Measurements from ENCODE around the gene VTI1B. TPM values are rescaled to one million over a fixed set of nuclear protein-coding genes. Genes with fewer than 3 reads are reported as not detected.

Gene VTI1B
- total RNA-seq, 1 donor from 2014 or later: 80.6 TPM

DNA sequence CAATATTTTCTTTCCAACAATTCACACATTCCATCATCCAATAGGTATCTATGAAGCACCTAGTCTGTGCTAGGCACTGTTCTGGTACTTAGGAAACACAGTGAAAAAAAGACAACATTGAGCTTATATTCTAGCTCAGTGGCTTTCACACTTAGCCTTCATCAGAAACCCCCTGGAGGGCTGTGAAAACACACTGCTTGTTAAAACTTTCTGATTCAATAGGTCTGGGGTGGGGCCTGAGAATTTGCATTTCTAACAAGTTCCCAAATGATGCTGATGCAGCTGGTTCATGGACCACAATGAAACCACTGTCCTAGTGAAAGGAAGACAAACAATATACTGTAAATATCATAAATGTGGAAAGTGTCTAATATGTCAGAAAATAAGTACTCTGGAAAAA lies 5.9 kb downstream of the VTI1B start:
- no peak for FAIRE-seq
- DNase-seq (ENCODE audit: low read depth): no peak
- Histone ChIP-seq H3K36me3 (ENCODE audit: control insufficient read depth, insufficient read depth, low read length) (peaks cover 2% of the 10 kb centered on the region), H3K4me3 (ENCODE audit: low read depth, low read length) (no peak overlapping the region), H3K27me3 (ENCODE audit: control insufficient read depth, insufficient read depth, low read length) (no peaks in the 10 kb centered on the region)
- TF ChIP-seq, protein P1, sequence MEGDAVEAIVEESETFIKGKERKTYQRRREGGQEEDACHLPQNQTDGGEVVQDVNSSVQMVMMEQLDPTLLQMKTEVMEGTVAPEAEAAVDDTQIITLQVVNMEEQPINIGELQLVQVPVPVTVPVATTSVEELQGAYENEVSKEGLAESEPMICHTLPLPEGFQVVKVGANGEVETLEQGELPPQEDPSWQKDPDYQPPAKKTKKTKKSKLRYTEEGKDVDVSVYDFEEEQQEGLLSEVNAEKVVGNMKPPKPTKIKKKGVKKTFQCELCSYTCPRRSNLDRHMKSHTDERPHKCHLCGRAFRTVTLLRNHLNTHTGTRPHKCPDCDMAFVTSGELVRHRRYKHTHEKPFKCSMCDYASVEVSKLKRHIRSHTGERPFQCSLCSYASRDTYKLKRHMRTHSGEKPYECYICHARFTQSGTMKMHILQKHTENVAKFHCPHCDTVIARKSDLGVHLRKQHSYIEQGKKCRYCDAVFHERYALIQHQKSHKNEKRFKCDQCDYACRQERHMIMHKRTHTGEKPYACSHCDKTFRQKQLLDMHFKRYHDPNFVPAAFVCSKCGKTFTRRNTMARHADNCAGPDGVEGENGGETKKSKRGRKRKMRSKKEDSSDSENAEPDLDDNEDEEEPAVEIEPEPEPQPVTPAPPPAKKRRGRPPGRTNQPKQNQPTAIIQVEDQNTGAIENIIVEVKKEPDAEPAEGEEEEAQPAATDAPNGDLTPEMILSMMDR (IDR thresholded peaks at IDR 0.05; ENCODE audit: insufficient read depth, low read length, severe bottlenecking): no peak

DNA sequence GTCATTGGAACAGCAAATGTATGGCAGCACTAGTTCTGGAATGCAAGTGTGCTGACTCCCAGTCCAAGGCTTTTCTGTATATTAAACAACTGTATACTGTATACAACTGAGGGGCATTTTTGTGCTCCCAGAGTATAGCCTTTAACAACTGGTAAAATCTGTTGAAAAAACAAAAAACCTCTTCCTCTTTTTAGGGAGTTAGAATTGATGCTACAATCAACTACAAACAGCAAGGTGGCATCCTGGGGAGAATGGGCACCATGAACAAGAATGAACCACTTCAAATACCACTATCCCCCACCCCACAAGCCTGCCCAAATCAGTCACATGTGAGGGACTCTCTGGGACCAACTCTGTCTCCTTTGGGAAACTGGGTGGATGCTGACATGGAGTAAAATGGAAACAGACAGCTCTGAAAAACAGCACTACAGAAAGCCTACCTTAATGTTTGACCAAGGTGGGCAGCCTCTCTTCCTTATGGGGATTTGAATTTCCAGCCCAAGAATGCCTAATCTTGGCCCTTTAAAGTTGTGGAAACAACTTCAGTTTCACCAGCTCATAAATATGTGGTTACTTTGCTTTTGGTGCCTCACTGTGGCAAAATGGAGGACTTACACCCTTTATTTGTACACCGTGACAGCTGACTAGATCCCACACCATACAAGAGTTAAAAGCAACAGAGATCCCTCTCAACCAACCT lies 7.5 kb downstream of the VTI1B start:
- TF ChIP-seq, protein P1 (IDR thresholded peaks at IDR 0.05; ENCODE audit: insufficient read depth, low read length, severe bottlenecking): peak; percentile 63
- Histone ChIP-seq H3K27me3 (ENCODE audit: control insufficient read depth, insufficient read depth, low read length) (no peaks in the 10 kb centered on the region), H3K36me3 (ENCODE audit: control insufficient read depth, insufficient read depth, low read length) (no peaks in the 10 kb centered on the region), H3K4me3 (ENCODE audit: low read depth, low read length) (no peak overlapping the region)
- FAIRE-seq (peak; percentile 28), DNase-seq (ENCODE audit: low read depth) (peak; percentile 67)

DNA sequence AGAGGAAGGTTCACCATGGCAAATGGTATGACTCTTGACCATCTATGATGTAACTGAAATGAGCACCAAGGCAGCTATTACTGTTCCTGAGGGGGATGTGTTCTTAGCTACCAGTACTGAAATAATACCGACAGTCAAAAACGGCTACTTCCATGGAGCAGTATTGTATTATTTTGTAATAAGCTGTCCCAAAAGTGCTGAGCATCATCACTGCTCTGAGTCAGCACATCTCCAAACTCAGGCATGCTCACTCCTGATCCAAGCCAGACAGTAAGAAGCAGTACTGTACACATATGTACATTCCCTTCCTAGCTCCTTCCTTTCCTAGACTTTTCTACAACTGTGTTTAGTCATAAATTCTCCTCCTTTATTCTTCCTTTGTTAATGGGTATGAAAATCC lies 8.6 kb downstream of the VTI1B start:
- no peaks in the 10 kb centered on the region for H3K27me3 ChIP-seq (ENCODE audit: control insufficient read depth, insufficient read depth, low read length)
- FAIRE-seq (no peak), DNase-seq (ENCODE audit: low read depth) (peak; percentile 49)
- TF ChIP-seq, protein P1 (IDR thresholded peaks at IDR 0.05; ENCODE audit: insufficient read depth, low read length, severe bottlenecking): no peak
- no peak overlapping the region for H3K4me3 ChIP-seq (ENCODE audit: low read depth, low read length)
- peaks cover 1% of the 10 kb centered on the region for H3K36me3 ChIP-seq (ENCODE audit: control insufficient read depth, insufficient read depth, low read length)

DNA sequence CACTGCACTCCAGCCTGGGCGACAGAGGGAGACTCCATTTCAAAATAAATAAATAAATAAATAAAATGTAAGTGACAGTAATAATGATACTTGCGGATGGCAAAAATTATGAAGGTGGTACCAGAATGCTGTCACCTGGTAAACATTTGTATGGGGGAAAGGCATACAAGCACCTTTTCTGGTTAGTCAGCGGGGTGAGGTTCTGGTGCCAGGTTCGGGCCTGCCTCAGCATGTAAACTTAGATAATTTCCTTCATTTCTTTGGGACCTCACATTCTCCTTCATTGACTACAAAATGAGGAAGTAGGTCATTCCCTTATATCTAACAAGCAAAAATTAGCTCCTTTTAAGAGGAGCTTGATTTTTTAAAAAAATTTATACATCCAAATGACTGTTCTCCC lies 10.8 kb downstream of the VTI1B start:
- Histone ChIP-seq H3K36me3 (ENCODE audit: control insufficient read depth, insufficient read depth, low read length) (peaks cover 1% of the 10 kb centered on the region), H3K4me3 (ENCODE audit: low read depth, low read length) (no peak overlapping the region), H3K27me3 (ENCODE audit: control insufficient read depth, insufficient read depth, low read length) (no peaks in the 10 kb centered on the region)
- no peak for FAIRE-seq
- DNase-seq (ENCODE audit: low read depth): peak; percentile 86
- TF ChIP-seq, protein P1 (IDR thresholded peaks at IDR 0.05; ENCODE audit: insufficient read depth, low read length, severe bottlenecking): no peak

DNA sequence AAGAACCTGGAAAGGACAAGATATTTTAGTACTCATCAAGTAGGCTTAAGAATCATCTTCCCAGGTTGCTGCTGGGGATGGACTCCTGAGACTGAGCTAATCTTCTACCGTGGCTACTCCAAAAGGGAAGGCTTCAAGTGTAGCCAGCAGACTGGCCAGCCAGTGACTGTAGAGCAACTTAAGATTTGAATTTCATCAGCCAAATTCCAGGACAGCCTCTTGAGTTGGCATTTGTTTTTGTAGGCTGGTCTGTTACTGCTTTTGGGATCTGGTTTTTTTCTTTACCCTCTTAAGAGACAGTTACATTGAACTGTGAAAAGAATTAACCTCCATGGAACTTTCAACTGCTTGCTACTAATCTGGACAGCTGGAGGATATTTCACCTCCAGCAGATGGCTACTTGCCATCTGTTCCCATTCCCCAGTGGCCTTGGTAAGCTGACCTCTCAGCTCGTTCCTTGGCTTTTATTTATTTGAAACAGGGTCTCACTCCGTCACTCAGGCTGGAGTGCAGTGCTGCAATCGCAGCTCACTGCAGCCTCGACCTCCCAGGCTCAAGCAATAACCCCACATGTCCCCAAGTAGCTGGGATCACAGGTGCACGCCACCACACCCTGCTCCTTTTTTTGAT lies 20.7 kb downstream of the VTI1B start:
- H3K4me3 ChIP-seq (ENCODE audit: low read depth, low read length): no peak overlapping the region
- FAIRE-seq (peak; percentile 18), DNase-seq (ENCODE audit: low read depth) (no peak)
- H3K36me3 ChIP-seq (ENCODE audit: control insufficient read depth, insufficient read depth, low read length): peaks cover 9% of the 10 kb centered on the region
- no peaks in the 10 kb centered on the region for H3K27me3 ChIP-seq (ENCODE audit: control insufficient read depth, insufficient read depth, low read length)
- TF ChIP-seq, protein P1 (IDR thresholded peaks at IDR 0.05; ENCODE audit: insufficient read depth, low read length, severe bottlenecking): no peak
